ENCODE results near the gene MRPS22. TPM values are rescaled to one million over a fixed set of nuclear protein-coding genes. Genes with fewer than 3 reads are reported as not detected.

MRPS22 gene
- total RNA-seq, 2 donors from 2014 or later = 18.7 to 29.7 TPM

DNA sequence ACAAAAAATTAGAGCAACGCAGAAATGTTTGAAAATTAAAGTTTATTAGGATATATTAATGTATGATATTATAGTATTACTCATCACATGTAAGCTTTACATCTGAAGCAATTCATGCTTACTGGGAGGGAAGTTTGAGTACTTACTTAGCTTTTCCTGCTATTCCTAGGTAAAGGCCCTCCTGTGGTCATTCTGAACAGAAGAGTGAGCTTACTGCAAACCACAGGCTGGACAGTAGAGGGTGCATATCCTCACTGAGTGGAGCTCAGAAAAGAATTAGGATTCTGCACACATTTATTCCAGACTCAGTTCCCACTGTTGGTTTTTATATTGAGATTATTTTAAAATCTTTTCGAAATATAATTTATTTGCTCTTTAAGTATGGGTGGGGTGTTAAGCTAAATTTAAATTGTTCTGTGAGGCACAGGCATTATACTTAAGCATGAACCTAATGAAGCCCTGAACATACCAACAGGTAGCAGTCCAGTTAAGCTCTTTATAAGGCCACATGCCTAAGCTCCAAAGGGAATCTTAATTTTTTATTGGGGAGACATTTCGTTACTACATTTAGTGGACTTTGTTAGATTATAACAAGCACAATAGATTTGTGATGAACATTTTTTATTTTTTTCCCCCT is 10.2 kb downstream of the MRPS22 start:
- Histone ChIP-seq H3K27me3 (no peaks in the 10 kb centered on the region), H3K36me3 (replicated peaks in 1 of 2; ENCODE audit: insufficient read depth in 1 of 2, low read depth in 2 of 2) (peaks cover 5 to 29% of the 10 kb centered on the region in 2 donors), H3K4me3 (no peak overlapping the region), H3K9me3 (no peaks in the 10 kb centered on the region), H3K27ac (peak overlapping the region in 3 of 4 donors; percentile 15 to 42 (median 37)), H3K4me1 (peaks cover 27% of the 10 kb centered on the region)
- ATAC-seq (peak; percentile 86), DNase-seq (peak; percentile 56 to 65 (median 56))
- 44 to 51% methylated on average over 3 of the region's 3 CpGs for WGBS, 2 donors
- TF ChIP-seq POLR2A (IDR thresholded peaks at IDR 0.05) = no peak
- TF ChIP-seq, protein P1, sequence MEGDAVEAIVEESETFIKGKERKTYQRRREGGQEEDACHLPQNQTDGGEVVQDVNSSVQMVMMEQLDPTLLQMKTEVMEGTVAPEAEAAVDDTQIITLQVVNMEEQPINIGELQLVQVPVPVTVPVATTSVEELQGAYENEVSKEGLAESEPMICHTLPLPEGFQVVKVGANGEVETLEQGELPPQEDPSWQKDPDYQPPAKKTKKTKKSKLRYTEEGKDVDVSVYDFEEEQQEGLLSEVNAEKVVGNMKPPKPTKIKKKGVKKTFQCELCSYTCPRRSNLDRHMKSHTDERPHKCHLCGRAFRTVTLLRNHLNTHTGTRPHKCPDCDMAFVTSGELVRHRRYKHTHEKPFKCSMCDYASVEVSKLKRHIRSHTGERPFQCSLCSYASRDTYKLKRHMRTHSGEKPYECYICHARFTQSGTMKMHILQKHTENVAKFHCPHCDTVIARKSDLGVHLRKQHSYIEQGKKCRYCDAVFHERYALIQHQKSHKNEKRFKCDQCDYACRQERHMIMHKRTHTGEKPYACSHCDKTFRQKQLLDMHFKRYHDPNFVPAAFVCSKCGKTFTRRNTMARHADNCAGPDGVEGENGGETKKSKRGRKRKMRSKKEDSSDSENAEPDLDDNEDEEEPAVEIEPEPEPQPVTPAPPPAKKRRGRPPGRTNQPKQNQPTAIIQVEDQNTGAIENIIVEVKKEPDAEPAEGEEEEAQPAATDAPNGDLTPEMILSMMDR (IDR thresholded peaks at IDR 0.05) = peak; percentile 33 to 88 (median 83)
- intact Hi-C loops (cut with DNase I) = no loop called here

DNA sequence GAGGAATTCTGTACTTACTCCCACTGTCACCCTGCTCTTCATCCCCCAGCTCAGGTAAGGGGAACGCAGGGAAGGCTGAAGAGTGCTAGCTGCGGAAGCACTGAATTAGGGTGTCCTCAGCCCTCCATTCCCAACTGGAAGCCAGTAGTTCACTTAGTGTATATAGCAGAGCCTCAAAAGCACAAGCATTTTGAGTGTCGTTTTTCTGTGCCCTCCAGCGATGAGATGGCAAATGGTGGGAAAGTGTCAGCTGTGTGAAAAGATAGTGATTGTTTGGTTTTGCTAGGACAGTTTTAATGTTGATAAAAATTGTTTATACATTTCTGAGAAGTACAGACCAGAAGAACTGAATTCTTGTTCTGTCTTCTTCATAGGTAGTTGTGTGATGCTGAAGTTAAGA is 10.8 kb downstream of the MRPS22 start:
- intact Hi-C loops (cut with DNase I) = no loop called here
- H3K27me3 ChIP-seq = no peaks in the 10 kb centered on the region
- no peak for DNase-seq
- peaks cover 5 to 33% of the 10 kb centered on the region in 2 donors for H3K36me3 ChIP-seq (replicated peaks in 1 of 2; ENCODE audit: insufficient read depth in 1 of 2, low read depth in 2 of 2)
- peak overlapping the region in 3 of 4 donors; percentile 15 to 42 (median 37) for H3K27ac ChIP-seq
- ATAC-seq = peak; percentile 34
- H3K4me1 ChIP-seq = peaks cover 27% of the 10 kb centered on the region
- no peak overlapping the region for H3K4me3 ChIP-seq
- TF ChIP-seq, protein P1 (IDR thresholded peaks at IDR 0.05) = no peak
- no peaks in the 10 kb centered on the region for H3K9me3 ChIP-seq
- 40 to 64% methylated on average over 4 of the region's 4 CpGs for WGBS, 2 donors

DNA sequence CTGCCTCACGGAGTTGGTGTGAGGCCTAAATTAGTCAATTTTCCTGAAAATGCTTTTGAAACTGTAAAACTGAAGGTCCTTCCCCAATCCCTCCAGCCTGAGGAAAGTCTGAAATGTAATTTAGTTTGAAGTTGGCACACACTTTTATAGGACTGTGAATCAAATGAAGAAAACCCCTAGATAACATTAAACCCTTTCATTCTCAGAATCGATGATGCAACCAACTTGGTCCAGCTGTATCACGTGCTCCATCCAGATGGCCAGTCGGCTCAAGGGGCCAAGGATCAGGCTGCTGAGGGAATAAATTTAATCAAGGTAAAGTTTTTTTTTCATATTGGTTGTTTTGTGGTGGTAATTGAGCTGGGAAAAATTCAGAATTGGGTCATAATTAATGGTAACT is 11.7 kb downstream of the MRPS22 start:
- intact Hi-C loops (cut with DNase I) = no loop called here
- no peak overlapping the region for H3K4me3 ChIP-seq
- H3K27me3 ChIP-seq = no peaks in the 10 kb centered on the region
- DNase-seq = peak in 3 of 4 donors; percentile 26 to 37 (median 32)
- H3K27ac ChIP-seq = peak overlapping the region in 2 of 4 donors; percentile 15 to 42
- ATAC-seq = no peak
- 40 to 52% methylated on average over 4 of the region's 4 CpGs for WGBS, 2 donors
- H3K9me3 ChIP-seq = no peaks in the 10 kb centered on the region
- H3K36me3 ChIP-seq (replicated peaks in 1 of 2; ENCODE audit: insufficient read depth in 1 of 2, low read depth in 2 of 2) = peaks cover 5 to 36% of the 10 kb centered on the region in 2 donors
- H3K4me1 ChIP-seq = peaks cover 27% of the 10 kb centered on the region
- TF ChIP-seq, protein P1 (IDR thresholded peaks at IDR 0.05) = no peak
- no peak for TF ChIP-seq POLR2A (IDR thresholded peaks at IDR 0.05)

DNA sequence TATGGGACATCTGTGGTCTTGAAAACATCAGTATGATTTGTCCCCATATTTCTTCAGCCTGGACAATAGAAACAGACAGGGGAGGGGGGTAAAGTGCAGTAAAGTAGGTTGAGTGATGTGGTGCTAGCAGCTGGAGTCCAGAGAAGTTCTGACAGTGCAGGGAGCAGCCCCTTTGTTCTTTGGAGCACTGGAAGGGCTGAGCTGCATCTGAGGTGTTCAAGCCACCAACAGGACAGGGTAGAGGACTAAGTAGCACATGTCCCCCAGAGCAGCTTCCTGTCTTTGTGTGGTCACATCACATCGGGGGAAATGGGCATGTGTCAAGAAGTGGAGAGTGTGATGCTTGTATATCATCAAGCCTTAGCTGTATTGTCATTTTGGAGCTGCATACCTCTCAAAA is 12.1 kb downstream of the MRPS22 start:
- intact Hi-C loops (cut with DNase I) = no loop called here
- no peak for TF ChIP-seq POLR2A (IDR thresholded peaks at IDR 0.05)
- TF ChIP-seq, protein P1 (IDR thresholded peaks at IDR 0.05) = no peak
- peaks cover 27% of the 10 kb centered on the region for H3K4me1 ChIP-seq
- H3K27me3 ChIP-seq = no peaks in the 10 kb centered on the region
- DNase-seq = no peak
- H3K4me3 ChIP-seq = no peak overlapping the region
- H3K36me3 ChIP-seq (replicated peaks in 1 of 2; ENCODE audit: insufficient read depth in 1 of 2, low read depth in 2 of 2) = peaks cover 8 to 37% of the 10 kb centered on the region in 2 donors
- 56 to 83% methylated on average over 1 of the region's 1 CpG for WGBS, 2 donors
- no peak for ATAC-seq
- H3K27ac ChIP-seq = peak overlapping the region in 1 of 4 donors; percentile 15
- H3K9me3 ChIP-seq = no peaks in the 10 kb centered on the region

DNA sequence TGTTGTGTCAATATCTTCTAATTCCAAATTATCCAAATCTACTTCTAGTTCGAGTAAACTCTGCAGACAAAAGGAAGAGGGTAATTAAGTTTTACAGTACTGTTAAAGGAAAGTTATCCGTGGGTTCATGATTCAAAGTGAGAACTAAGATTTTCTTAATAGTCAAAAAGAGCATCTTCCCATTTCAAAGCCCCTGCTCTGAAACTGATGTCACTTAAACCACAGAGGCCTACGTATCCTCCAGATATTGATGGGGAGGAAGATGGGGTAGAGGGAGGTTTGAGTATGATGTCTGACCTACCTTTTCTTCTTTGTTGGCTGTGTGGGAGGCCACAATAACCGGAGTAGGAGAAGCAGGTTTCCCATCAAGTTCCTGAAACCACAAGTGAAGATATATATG is 14.1 kb downstream of the MRPS22 start:
- ATAC-seq (no peak), DNase-seq (no peak)
- intact Hi-C loops (cut with DNase I) = no loop called here
- peaks cover 29% of the 10 kb centered on the region for H3K4me1 ChIP-seq
- TF ChIP-seq, protein P1 (IDR thresholded peaks at IDR 0.05) = no peak
- TF ChIP-seq POLR2A (IDR thresholded peaks at IDR 0.05) = no peak
- peaks cover 13 to 40% of the 10 kb centered on the region in 2 donors for H3K36me3 ChIP-seq (replicated peaks in 1 of 2; ENCODE audit: insufficient read depth in 1 of 2, low read depth in 2 of 2)
- no peak overlapping the region for H3K4me3 ChIP-seq
- no peaks in the 10 kb centered on the region for H3K9me3 ChIP-seq
- H3K27ac ChIP-seq = no peak overlapping the region
- no peaks in the 10 kb centered on the region for H3K27me3 ChIP-seq
- WGBS, 2 donors = 79 to 81% methylated on average over 4 of the region's 4 CpGs
